CD4-positive, alpha-beta T cell treated with Interleukin-17A for 4 hours (primary cell): ENCODE results near the gene TSC22D4.
A peak's percentile ranks its signal among the peaks of the same experiment; 100 is the strongest.
"Not testable (repeated sequence)": the region's sequence is repeated elsewhere in the genome, so short reads cannot be mapped to it uniquely, and the experiment has no call there.

Source experiments
- DNase-seq: peaks from one replicate; pipeline ENCODE4 v3.0.0-alpha.2; 2020; ENCODE audit warnings: mixed read lengths

TSC22D4 gene

GRCh38 chr7:100478958-100479660, at the start of gene TSC22D4:
TSS of gene TSC22D4 (minus strand) at chr7:100479214. CDS start at chr7:100478038, 1,176 bp downstream.
- peak; percentile 95 for DNase-seq

GRCh38 chr7:100528108-100528866, 49.3 kb upstream of the TSC22D4 start:
- not testable (repeated sequence) for DNase-seq

- DNase-seq = not testable (repeated sequence)
These were observed 44.2 kb upstream of the TSC22D4 start for GRCh38 chr7:100523192-100523591.

GRCh38 chr7:100521909-100522593, 43.0 kb upstream of the TSC22D4 start:
- DNase-seq = not testable (repeated sequence)

GRCh38 chr7:100521076-100521475, 42.1 kb upstream of the TSC22D4 start:
- no peak for DNase-seq

GRCh38 chr7:100520138-100520537, 41.1 kb upstream of the TSC22D4 start:
- DNase-seq = no peak

DNA sequence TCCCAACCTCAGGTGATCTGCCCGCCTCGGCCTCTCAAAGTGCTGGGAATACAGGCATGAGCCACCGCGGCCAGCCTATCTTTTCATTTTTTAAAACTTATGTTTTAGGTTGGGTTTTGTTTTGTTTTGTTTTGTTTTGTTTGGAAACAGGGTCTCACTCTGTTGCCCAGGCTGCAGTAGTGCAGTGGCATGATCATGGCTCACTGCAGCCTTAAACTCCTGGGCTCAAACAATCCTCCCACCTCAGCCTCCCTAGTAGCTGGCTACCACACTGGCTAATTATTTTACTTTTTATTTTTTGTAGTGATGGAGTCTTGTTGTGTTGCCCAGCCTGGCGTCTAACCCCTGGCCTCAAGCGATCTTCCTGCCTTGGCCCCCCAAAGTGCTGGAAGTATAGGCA, 40.6 kb upstream of the TSC22D4 start:
- no peak for DNase-seq

DNA sequence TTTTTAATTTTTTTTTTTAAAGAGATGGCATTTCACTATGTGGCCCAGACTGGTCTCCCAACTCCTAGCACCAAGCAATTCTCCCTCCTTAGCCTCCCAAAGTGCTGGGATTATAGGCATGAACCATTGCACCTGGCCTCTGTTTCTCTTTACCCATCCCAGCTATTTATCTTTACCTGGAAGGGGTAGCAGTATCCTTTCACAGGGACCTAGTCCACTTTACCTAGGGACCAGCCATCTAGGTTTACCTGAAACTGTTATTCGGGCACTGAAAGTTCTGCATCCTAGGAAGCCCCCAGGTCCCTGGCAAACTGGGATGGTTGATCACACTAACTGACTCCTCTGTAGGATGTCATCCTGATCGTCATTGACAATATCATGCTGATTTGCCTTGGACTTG, 38.3 kb upstream of the TSC22D4 start:
- no peak for DNase-seq

DNA sequence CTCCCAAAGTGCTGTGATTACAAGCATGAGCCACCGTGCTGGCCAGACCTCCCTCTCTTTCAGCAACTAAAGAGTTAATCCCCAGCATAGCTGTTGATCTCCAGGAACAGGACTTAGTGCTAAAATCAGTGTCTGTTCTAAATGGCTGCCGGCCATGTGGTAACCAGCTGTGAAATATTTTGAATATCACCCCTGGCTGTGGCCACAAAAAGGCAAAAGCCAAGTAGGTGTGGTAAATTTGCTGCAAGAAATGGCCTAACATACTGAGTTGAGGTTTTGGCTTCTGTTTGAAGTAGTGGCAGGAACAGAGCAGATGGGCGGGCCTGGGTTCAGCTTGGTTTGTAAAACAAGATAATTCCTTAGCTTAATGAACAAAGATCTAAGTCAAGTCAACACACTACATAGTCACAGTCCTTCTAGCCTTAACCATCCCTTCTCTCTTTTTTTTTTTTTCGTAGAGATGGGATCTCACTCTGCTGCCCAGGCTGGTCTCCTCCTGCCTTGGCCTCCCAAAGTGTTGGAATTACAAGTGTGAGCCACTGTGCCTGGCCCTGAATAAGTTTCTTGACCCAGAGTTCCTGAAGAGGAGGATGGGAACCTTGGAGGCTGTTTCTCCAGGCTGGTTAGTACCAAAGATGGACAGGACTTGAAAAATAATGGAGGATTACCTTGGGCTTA, 37.3 kb upstream of the TSC22D4 start:
- DNase-seq = peak; percentile 67

GRCh38 chr7:100515072-100515532, 36.1 kb upstream of the TSC22D4 start:
- DNase-seq = no peak

GRCh38 chr7:100513212-100513810, 34.3 kb upstream of the TSC22D4 start:
- DNase-seq = no peak

DNA sequence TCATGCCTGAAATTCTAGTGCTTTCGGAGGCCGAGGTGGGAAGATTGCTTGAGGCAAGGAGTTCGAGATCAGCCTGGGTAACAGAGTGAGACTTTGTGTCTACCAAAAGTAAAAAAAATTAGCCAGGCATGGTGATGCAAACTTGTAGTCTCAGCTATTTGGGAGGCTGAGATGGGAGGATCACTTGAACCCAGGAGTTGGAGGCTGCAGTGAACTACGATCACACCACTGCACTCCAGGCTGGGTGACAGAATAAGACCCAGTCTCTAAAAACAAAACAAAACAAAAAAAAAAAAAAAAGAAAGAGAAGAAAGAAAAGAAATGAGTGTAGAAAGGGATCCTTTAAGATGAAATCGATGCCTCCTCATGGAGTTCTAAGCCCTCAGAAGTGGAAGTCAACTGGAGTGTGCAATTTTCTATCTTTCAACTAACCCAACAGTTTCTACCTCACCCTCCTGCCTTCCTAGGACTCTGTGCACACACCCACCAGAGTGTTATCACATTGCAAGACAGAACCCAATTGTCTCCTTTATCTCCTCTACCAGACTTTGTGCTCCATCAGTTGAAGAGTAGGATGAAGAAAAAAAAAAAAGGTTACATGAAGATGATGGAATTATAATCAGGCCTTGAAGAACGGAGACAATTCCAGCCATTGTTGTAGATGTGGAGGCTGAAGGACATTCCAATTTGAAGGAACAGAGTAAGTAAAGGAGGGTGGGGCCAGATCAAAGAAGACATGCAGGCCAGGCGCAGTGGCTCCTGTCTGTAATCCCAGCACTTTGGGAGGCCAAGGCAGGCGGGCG, 31.6 kb upstream of the TSC22D4 start:
- DNase-seq = no peak

DNA sequence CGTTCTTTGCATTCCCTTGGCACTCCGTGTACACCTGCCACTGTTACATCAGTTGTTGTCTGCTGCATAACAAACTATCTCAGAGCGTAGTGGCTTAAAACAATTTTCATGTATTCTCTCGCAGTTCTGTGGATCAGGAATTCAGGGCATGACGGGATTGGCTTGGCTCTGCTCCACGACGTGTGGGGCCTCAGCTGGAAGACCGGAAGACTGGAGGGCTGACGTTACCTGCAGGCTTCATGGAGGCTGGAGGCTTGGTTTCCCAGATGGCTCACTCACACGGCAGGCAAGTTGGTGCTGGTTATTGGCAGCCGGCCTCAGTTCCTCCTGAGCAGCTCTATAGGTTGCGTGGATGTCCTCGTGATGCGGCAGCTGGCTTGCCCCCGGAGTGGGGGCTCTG, 30.2 kb upstream of the TSC22D4 start:
- DNase-seq = no peak

DNA sequence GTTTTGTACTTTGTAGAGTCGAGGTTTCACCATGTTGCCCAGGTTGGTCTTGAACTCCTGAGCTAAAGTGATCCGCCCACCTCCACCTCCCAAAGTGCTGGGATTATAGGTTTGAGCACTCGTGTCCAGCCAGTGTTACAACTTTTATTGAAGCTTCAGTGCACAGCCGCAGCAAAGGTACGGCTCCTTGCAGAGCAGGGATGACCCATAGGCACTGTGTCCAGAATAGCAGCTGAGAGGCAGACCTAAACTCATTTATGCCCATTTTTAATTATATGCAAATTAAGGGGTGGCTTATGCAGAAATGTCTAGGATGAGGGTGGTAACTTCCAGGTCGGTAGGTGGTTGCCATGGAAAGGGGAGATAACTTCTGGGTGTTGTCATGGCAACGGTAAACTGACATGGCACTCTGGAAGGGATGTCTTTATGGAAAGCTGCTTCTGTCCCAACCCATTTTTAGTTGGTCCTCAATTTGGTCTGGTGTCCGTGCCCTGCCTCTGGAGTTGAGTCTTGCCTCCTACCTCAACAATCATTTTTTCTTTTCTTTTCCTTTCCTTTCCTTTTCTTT, 27.4 kb upstream of the TSC22D4 start:
- no peak for DNase-seq

GRCh38 chr7:100504887-100505611, 26.0 kb upstream of the TSC22D4 start:
- DNase-seq = no peak

DNA sequence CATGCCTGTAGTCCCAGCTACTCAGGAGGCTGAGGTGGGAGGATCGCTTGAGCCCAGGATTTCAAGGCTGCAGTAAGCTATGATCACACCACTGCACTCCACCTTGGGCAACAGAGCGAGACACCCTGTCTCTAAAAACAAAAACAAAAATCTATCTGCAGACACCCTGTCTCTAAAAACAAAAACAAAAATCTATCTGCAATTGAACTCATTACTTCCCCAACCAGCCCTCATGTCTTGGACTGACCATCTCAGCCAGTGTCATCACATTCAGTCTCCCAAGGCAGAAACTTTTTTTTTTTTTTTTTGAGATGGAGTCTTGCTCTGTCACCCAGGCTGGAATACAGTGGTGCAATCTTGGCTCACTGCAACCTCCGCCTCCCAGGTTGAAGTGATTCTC, 25.0 kb upstream of the TSC22D4 start:
- not testable (repeated sequence) for DNase-seq

GRCh38 chr7:100500743-100501142, 21.7 kb upstream of the TSC22D4 start:
- not testable (repeated sequence) for DNase-seq

GRCh38 chr7:100496509-100496908, 17.5 kb upstream of the TSC22D4 start:
- DNase-seq = no peak

DNA sequence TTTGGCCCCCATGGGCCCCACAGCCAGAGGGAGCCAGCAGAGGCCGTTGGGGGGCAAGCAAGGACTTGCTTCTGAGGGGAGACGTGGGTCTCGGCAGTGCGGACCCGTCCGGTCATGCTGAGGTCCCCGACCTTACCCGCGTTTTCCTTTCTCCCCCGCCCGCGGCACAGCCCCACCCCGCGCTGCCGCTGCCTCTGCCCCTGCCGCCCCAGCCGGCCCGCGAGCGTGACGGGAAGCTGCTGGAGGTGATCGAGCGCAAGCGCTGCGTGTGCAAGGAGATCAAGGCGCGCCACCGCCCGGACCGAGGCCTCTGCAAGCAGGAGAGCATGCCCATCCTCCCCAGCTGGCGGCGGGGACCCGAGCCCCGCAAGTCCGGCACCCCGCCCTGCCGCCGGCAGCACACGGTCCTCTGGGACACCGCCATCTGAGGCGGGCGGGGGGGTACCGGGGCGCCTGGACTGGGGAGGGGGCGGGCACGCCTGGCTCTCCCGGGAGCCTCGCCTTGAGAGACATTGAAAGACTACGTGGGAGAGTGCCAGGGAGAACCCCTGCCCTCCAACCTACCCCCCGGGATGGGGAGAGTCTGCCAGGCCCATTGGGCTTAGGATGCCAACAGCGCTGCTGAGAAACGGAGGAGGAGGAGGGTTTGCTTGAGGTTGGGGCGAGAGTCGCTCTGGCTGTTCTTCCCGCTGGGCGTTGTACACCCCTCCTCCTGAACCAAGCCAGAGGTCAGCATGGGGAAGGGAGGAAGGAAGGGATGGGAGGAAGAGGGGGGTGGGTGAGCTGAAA, 14.7 kb upstream of the TSC22D4 start:
- peak; percentile 81 for DNase-seq
